ENCODE measurements around the gene CAPN13.

The CAPN13 gene

GRCh38 chr2:30792521-30792920 lies 14.7 kb downstream of the CAPN13 start:
- Histone ChIP-seq H3K27ac (ENCODE audit: low read depth, low read length) (no peak overlapping the region), H4K20me1 (ENCODE audit: control insufficient read depth, insufficient read depth, low read depth, low read length) (no peaks in the 10 kb centered on the region), H3K79me2 (ENCODE audit: control insufficient read depth, low read length) (no peaks in the 10 kb centered on the region), H3K4me3 (ENCODE audit: low read length) (no peak overlapping the region), H3F3A (ENCODE audit: control insufficient read depth, insufficient read depth) (no peaks in the 10 kb centered on the region), H3K4me1 (ENCODE audit: control insufficient read depth, low read length) (peaks cover 7% of the 10 kb centered on the region), H3K4me2 (ENCODE audit: low read length) (no peak overlapping the region), H3K36me3 (ENCODE audit: control insufficient read depth, low read length) (no peaks in the 10 kb centered on the region), H3K9me3 (ENCODE audit: control insufficient read depth, insufficient read depth, low read length) (no peaks in the 10 kb centered on the region), H3K9me2 (replicated peaks; ENCODE audit: control insufficient read depth, low read length) (no peaks in the 10 kb centered on the region), H3K27me3 (ENCODE audit: control insufficient read depth, low read length) (peaks cover 26% of the 10 kb centered on the region)
- TF ChIP-seq, protein P1, sequence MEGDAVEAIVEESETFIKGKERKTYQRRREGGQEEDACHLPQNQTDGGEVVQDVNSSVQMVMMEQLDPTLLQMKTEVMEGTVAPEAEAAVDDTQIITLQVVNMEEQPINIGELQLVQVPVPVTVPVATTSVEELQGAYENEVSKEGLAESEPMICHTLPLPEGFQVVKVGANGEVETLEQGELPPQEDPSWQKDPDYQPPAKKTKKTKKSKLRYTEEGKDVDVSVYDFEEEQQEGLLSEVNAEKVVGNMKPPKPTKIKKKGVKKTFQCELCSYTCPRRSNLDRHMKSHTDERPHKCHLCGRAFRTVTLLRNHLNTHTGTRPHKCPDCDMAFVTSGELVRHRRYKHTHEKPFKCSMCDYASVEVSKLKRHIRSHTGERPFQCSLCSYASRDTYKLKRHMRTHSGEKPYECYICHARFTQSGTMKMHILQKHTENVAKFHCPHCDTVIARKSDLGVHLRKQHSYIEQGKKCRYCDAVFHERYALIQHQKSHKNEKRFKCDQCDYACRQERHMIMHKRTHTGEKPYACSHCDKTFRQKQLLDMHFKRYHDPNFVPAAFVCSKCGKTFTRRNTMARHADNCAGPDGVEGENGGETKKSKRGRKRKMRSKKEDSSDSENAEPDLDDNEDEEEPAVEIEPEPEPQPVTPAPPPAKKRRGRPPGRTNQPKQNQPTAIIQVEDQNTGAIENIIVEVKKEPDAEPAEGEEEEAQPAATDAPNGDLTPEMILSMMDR (IDR thresholded peaks at IDR 0.05; ENCODE audit: low read depth, low read length, poor library complexity, severe bottlenecking) = no peak
- no peak for TF ChIP-seq EZH2phosphoT487 (IDR thresholded peaks at IDR 0.05; ENCODE audit: borderline replicate concordance, low read length)

- Histone ChIP-seq H3K36me3 (ENCODE audit: control insufficient read depth, low read length) (no peaks in the 10 kb centered on the region), H3K4me3 (ENCODE audit: low read length) (no peak overlapping the region), H3K4me1 (ENCODE audit: control insufficient read depth, low read length) (peaks cover 7% of the 10 kb centered on the region), H3K9me3 (ENCODE audit: control insufficient read depth, insufficient read depth, low read length) (no peaks in the 10 kb centered on the region), H3K27ac (ENCODE audit: low read depth, low read length) (no peak overlapping the region), H4K20me1 (ENCODE audit: control insufficient read depth, insufficient read depth, low read depth, low read length) (no peaks in the 10 kb centered on the region), H3K27me3 (ENCODE audit: control insufficient read depth, low read length) (peaks cover 24% of the 10 kb centered on the region), H3F3A (ENCODE audit: control insufficient read depth, insufficient read depth) (no peaks in the 10 kb centered on the region), H3K79me2 (ENCODE audit: control insufficient read depth, low read length) (no peaks in the 10 kb centered on the region), H3K9me2 (replicated peaks; ENCODE audit: control insufficient read depth, low read length) (no peaks in the 10 kb centered on the region), H3K4me2 (ENCODE audit: low read length) (no peak overlapping the region)
- TF ChIP-seq, protein P1 (IDR thresholded peaks at IDR 0.05; ENCODE audit: low read depth, low read length, poor library complexity, severe bottlenecking) = no peak
- no peak for TF ChIP-seq EZH2phosphoT487 (IDR thresholded peaks at IDR 0.05; ENCODE audit: borderline replicate concordance, low read length)
Measured at GRCh38 chr2:30790879-30791278, 16.4 kb downstream of the CAPN13 start.

- no peaks in the 10 kb centered on the region for H3K9me2 ChIP-seq (replicated peaks; ENCODE audit: control insufficient read depth, low read length)
- no peaks in the 10 kb centered on the region for H3K9me3 ChIP-seq (ENCODE audit: control insufficient read depth, insufficient read depth, low read length)
- TF ChIP-seq EZH2phosphoT487 (IDR thresholded peaks at IDR 0.05; ENCODE audit: borderline replicate concordance, low read length) = no peak
- TF ChIP-seq, protein P1 (IDR thresholded peaks at IDR 0.05; ENCODE audit: low read depth, low read length, poor library complexity, severe bottlenecking) = no peak
- H4K20me1 ChIP-seq (ENCODE audit: control insufficient read depth, insufficient read depth, low read depth, low read length) = no peaks in the 10 kb centered on the region
- H3K27ac ChIP-seq (ENCODE audit: low read depth, low read length) = no peak overlapping the region
- no peaks in the 10 kb centered on the region for H3K36me3 ChIP-seq (ENCODE audit: control insufficient read depth, low read length)
- H3K4me2 ChIP-seq (ENCODE audit: low read length) = no peak overlapping the region
- H3K4me3 ChIP-seq (ENCODE audit: low read length) = no peak overlapping the region
- peaks cover 24% of the 10 kb centered on the region for H3K27me3 ChIP-seq (ENCODE audit: control insufficient read depth, low read length)
- H3K4me1 ChIP-seq (ENCODE audit: control insufficient read depth, low read length) = peaks cover 7% of the 10 kb centered on the region
- H3F3A ChIP-seq (ENCODE audit: control insufficient read depth, insufficient read depth) = no peaks in the 10 kb centered on the region
- H3K79me2 ChIP-seq (ENCODE audit: control insufficient read depth, low read length) = no peaks in the 10 kb centered on the region
Measured at GRCh38 chr2:30789670-30790210, 17.5 kb downstream of the CAPN13 start.
